ENCODE data around the gene DCANP1. TPM values are rescaled to one million over a fixed set of nuclear protein-coding genes. Genes with fewer than 3 reads are reported as not detected.

Gene DCANP1
- total and polyA plus RNA-seq, 9 donors = 0.08 TPM; not detected in 8

- H3K27me3 ChIP-seq = no peaks in the 10 kb centered on the region
- no peak overlapping the region for H3K4me3 ChIP-seq
- no peak overlapping the region for H3K27ac ChIP-seq
- peaks cover 9% of the 10 kb centered on the region for H3K4me1 ChIP-seq (ENCODE audit: insufficient read depth)
- 82 to 85% (median 82%) methylated on average over 2 of the region's 2 CpGs for WGBS, 3 donors
- H3K36me3 ChIP-seq = no peaks in the 10 kb centered on the region
- no peak for DNase-seq
- no peak for TF ChIP-seq EP300 (IDR thresholded peaks at IDR 0.05)
- no peak for TF ChIP-seq CTCF (IDR thresholded peaks at IDR 0.05)
- no peak for TF ChIP-seq POLR2A (IDR thresholded peaks at IDR 0.05)
- intact Hi-C loops (cut with DNase I) = no loop called here
- H3K9me3 ChIP-seq = no peaks in the 10 kb centered on the region
Observed at GRCh38 chr5:135402031-135402430, 45.1 kb downstream of the DCANP1 start.

- 32 to 46% (median 37%) methylated on average over 5 of the region's 5 CpGs for WGBS, 3 donors
- H3K4me1 ChIP-seq (ENCODE audit: insufficient read depth) = peaks cover 11% of the 10 kb centered on the region
- no peak overlapping the region for H3K4me3 ChIP-seq
- no peaks in the 10 kb centered on the region for H3K36me3 ChIP-seq
- H3K9me3 ChIP-seq = no peaks in the 10 kb centered on the region
- no peaks in the 10 kb centered on the region for H3K27me3 ChIP-seq
- intact Hi-C loops (cut with DNase I) = no loop called here
- no peak overlapping the region for H3K27ac ChIP-seq
- DNase-seq = no peak
- TF ChIP-seq POLR2A (IDR thresholded peaks at IDR 0.05) = no peak
- no peak for TF ChIP-seq CTCF (IDR thresholded peaks at IDR 0.05)
- TF ChIP-seq EP300 (IDR thresholded peaks at IDR 0.05) = no peak
Observed at GRCh38 chr5:135400866-135401265, 46.3 kb downstream of the DCANP1 start.

- Histone ChIP-seq H3K4me1 (ENCODE audit: insufficient read depth) (peaks cover 11% of the 10 kb centered on the region), H3K36me3 (no peaks in the 10 kb centered on the region), H3K27ac (peak overlapping the region in 1 of 2 donors; percentile 73), H3K4me3 (peak overlapping the region; percentile 71), H3K27me3 (no peaks in the 10 kb centered on the region), H3K9me3 (no peaks in the 10 kb centered on the region)
- WGBS, 3 donors = 37 to 39% (median 38%) methylated on average over 25 of the region's 25 CpGs
- no peak for TF ChIP-seq POLR2A (IDR thresholded peaks at IDR 0.05)
- TF ChIP-seq EP300 (IDR thresholded peaks at IDR 0.05) = no peak
- no peak for TF ChIP-seq CTCF (IDR thresholded peaks at IDR 0.05)
- no peak for DNase-seq
- intact Hi-C loops (cut with DNase I) = no loop called here
Observed at GRCh38 chr5:135399794-135400542, 47.2 kb downstream of the DCANP1 start.

GRCh38 chr5:135398855-135399793 is 48.0 kb downstream of the DCANP1 start, which contains the start of gene MACROH2A1:
Gene MACROH2A1, minus strand, starts transcription at chr5:135399231. Its CDS starts 10,138 bp downstream, at chr5:135389093.
- intact Hi-C loops (cut with DNase I) = no loop called here
- H3K36me3 ChIP-seq = no peaks in the 10 kb centered on the region
- H3K27ac ChIP-seq = peak within 1 kb of the TSS; percentile 63 to 73
- peak; percentile 81 to 93 (median 89) for DNase-seq
- peak within 1 kb of the TSS; percentile 71 for H3K4me3 ChIP-seq
- peak; percentile 62 for TF ChIP-seq POLR2A (IDR thresholded peaks at IDR 0.05)
- TF ChIP-seq CTCF (IDR thresholded peaks at IDR 0.05) = peak in 2 of 3 donors; percentile 21
- TF ChIP-seq EP300 (IDR thresholded peaks at IDR 0.05) = no peak
- no peaks in the 10 kb centered on the region for H3K27me3 ChIP-seq
- H3K9me3 ChIP-seq = no peaks in the 10 kb centered on the region
- whole genome bisulfite sequencing, 3 donors = 1% methylated on average over 63 to 109 of the region's 109 CpGs
- H3K4me1 ChIP-seq (ENCODE audit: insufficient read depth) = peaks cover 12% of the 10 kb centered on the region

Measured in ovary (tissue), 9 donors.